Hippocampal formation (tissue), 2 donors: ENCODE data around the gene POTEM.
"Not testable (repeated sequence)": the region's sequence is repeated elsewhere in the genome, so short reads cannot be mapped to it uniquely, and the experiment has no call there.

Experiments
- DNase-seq, 2 donors: peaks; one replicate each; lab custom pipeline; 2025; lab: John Stamatoyannopoulos, UW

Gene POTEM

GRCh38 chr14:18967134-18967533 is at the start of gene POTEM:
Gene POTEM (plus strand): TSS chr14:18967434. CDS start chr14:18967486, 52 bp downstream.
- not testable (repeated sequence) for DNase-seq

GRCh38 chr14:18918345-18918744 is 48.9 kb upstream of the POTEM start:
- not testable (repeated sequence) for DNase-seq

- not testable (repeated sequence) for DNase-seq
Measured at GRCh38 chr14:18920052-18920451, 47.2 kb upstream of the POTEM start.

GRCh38 chr14:18921055-18921701 is 46.1 kb upstream of the POTEM start:
- not testable (repeated sequence) for DNase-seq

GRCh38 chr14:18936848-18937247 is 30.4 kb upstream of the POTEM start:
- not testable (repeated sequence) for DNase-seq

GRCh38 chr14:18938733-18939132 is 28.5 kb upstream of the POTEM start:
- not testable (repeated sequence) for DNase-seq

GRCh38 chr14:18949939-18950338 is 17.3 kb upstream of the POTEM start:
- not testable (repeated sequence) for DNase-seq

GRCh38 chr14:18953085-18953484 is 14.1 kb upstream of the POTEM start:
- not testable (repeated sequence) for DNase-seq

GRCh38 chr14:18955816-18956215 is 11.4 kb upstream of the POTEM start:
- DNase-seq: not testable (repeated sequence)

GRCh38 chr14:18961576-18961975 is 5.7 kb upstream of the POTEM start:
- DNase-seq: not testable (repeated sequence)

- not testable (repeated sequence) for DNase-seq
Measured at GRCh38 chr14:18962143-18962542, 5.1 kb upstream of the POTEM start.

GRCh38 chr14:18963276-18963675 is 4.0 kb upstream of the POTEM start:
- not testable (repeated sequence) for DNase-seq

GRCh38 chr14:18964878-18965277 is 2.4 kb upstream of the POTEM start:
- not testable (repeated sequence) for DNase-seq

- DNase-seq: not testable (repeated sequence)
Measured at GRCh38 chr14:19002566-19002965, 35.3 kb downstream of the POTEM start.

GRCh38 chr14:19006490-19006889 is 39.3 kb downstream of the POTEM start:
- DNase-seq: not testable (repeated sequence)

GRCh38 chr14:19007678-19008077 is 40.4 kb downstream of the POTEM start:
- DNase-seq: not testable (repeated sequence)

GRCh38 chr14:19011029-19011428 is 43.8 kb downstream of the POTEM start:
- not testable (repeated sequence) for DNase-seq

- not testable (repeated sequence) for DNase-seq
Measured at GRCh38 chr14:19011703-19012102, 44.5 kb downstream of the POTEM start.

GRCh38 chr14:19015185-19015584 is 48.0 kb downstream of the POTEM start:
- not testable (repeated sequence) for DNase-seq

- not testable (repeated sequence) for DNase-seq
Measured at GRCh38 chr14:19025080-19025589, 57.9 kb downstream of the POTEM start.

- DNase-seq: not testable (repeated sequence)
Measured at GRCh38 chr14:19026649-19027351, 59.6 kb downstream of the POTEM start.

- not testable (repeated sequence) for DNase-seq
Measured at GRCh38 chr14:19027895-19028294, 60.7 kb downstream of the POTEM start.
